Keratinocyte (primary cell): ENCODE results near the gene MOB2. TPM values are rescaled to one million over a fixed set of nuclear protein-coding genes. Genes with fewer than 3 reads are reported as not detected.

Experiments used
- DNase-seq: peaks from one replicate; pipeline ENCODE4 v3.0.0-alpha.2; 2011; ENCODE audit warnings: low read depth, missing footprints, low spot score
- FAIRE-seq: peaks from 2 replicates; lab custom pipeline; 2011; peaks lifted over from hg19 to GRCh38; lab: Jason Lieb, UNC
- H2AFZ ChIP-seq: 2 replicates; pipeline ENCODE4 v1.6.0; 2012; ENCODE audit warnings: low read length, control low read depth, inconsistent platforms; ENCODE audit not compliant: control insufficient read depth
- H3K27ac ChIP-seq: 2 replicates; pipeline ENCODE4 v1.5.1; 2011; ENCODE audit warnings: low read length; ENCODE audit not compliant: control insufficient read depth, insufficient read depth
- H3K27me3 ChIP-seq: 3 replicates; pipeline ENCODE4 v1.6.0; 2011; ENCODE audit warnings: low read length; ENCODE audit not compliant: control insufficient read depth, insufficient read depth; ENCODE audit errors: extremely low read depth
- H3K36me3 ChIP-seq, 2 experiments: 2 replicates in 1 of 2; 3 replicates in 1 of 2; pipeline ENCODE4 v1.5.1; 2011; ENCODE audit warnings: low read length in 2 of 2, mild to moderate bottlenecking in 1 of 2; ENCODE audit not compliant: control insufficient read depth in 2 of 2, insufficient read depth in 2 of 2; ENCODE audit errors: extremely low read depth in 1 of 2
- H3K4me1 ChIP-seq: 3 replicates; pipeline ENCODE4 v1.5.1; 2011; ENCODE audit warnings: low read length; ENCODE audit not compliant: control insufficient read depth, insufficient read depth; ENCODE audit errors: extremely low read depth
- H3K4me2 ChIP-seq: 3 replicates; pipeline ENCODE4 v1.6.0; 2011; ENCODE audit warnings: low read depth, low read length; ENCODE audit not compliant: control insufficient read depth, insufficient read depth; ENCODE audit errors: extremely low read depth
- H3K4me3 ChIP-seq, 3 experiments: fragments of 200-600 bp in 1 of 3; sonication (generic) in 1 of 3; 2 replicates in 2 of 3; 3 replicates in 1 of 3; pipeline ENCODE4 v1.5.1; 2011 to 2016; ENCODE audit warnings: low read length in 3 of 3, mild to moderate bottlenecking in 3 of 3, control low read depth in 2 of 3, inconsistent platforms in 1 of 3, low read depth in 1 of 3, mixed read lengths in 1 of 3, mixed run types in 1 of 3, moderate library complexity in 1 of 3; ENCODE audit not compliant: control insufficient read depth in 2 of 3, insufficient read depth in 2 of 3; ENCODE audit errors: extremely low read depth in 1 of 3
- H3K79me2 ChIP-seq: 2 replicates; pipeline ENCODE4 v1.6.0; 2012; ENCODE audit warnings: low read length; ENCODE audit not compliant: control insufficient read depth, insufficient read depth
- H3K9ac ChIP-seq: 3 replicates; pipeline ENCODE4 v1.6.0; 2011; ENCODE audit warnings: low read length; ENCODE audit not compliant: control insufficient read depth, insufficient read depth; ENCODE audit errors: extremely low read depth
- H3K9me1 ChIP-seq: 3 replicates; pipeline ENCODE4 v1.6.0; 2011; ENCODE audit warnings: low read length; ENCODE audit not compliant: control insufficient read depth, insufficient read depth; ENCODE audit errors: extremely low read depth
- H3K9me3 ChIP-seq: 2 replicates; pipeline ENCODE4 v1.5.1; 2012; ENCODE audit warnings: low read depth, low read length; ENCODE audit not compliant: control insufficient read depth
- H4K20me1 ChIP-seq: 3 replicates; pipeline ENCODE4 v1.6.0; 2011; ENCODE audit warnings: low read length; ENCODE audit not compliant: control insufficient read depth, insufficient read depth; ENCODE audit errors: extremely low read depth
- EZH2 ChIP-seq: IDR thresholded peaks from one replicate; pipeline ENCODE4 v1.6.1; 2012; ENCODE audit warnings: inconsistent platforms, mild to moderate bottlenecking, low read length, moderate library complexity
- dilution Hi-C: fragments of 300-500 bp; cut with MboI; formaldehyde crosslinking; loops from one replicate; pipeline ENCODE4 v1.7.0; 2020; ENCODE audit warnings: low sequenced_read_pairs; ENCODE audit not compliant: extremely low pct_ligation_motif_present
- polyA plus RNA-seq, 5 experiments: library from polyadenylated mRNA; depleted of rRNA in 3 of 5; stranded (reverse) in 3 of 5; stranded (forward) in 1 of 5; unstranded in 1 of 5; fragments of >200 nt; gene quantifications; 1 replicate in 1 of 5; 2 replicates in 3 of 5; 3 replicates in 1 of 5; pipeline versions ENCODE4 v1.2.1 to v1.2.3, GENCODE V29; 2011 to 2012; ENCODE audit warnings: missing spikeins in 2 of 5, low read depth in 1 of 5, low replicate concordance in 1 of 5
- TF ChIP-seq, protein P1 (sequence below), 3 experiments: IDR thresholded peaks in 1 of 3; conservative IDR thresholded peaks in 1 of 3; optimal IDR thresholded peaks in 1 of 3; 2 replicates in 2 of 3; 3 replicates in 1 of 3; pipeline versions ENCODE3 to v1.5.1; 2011; ENCODE audit warnings: low read length in 3 of 3, mild to moderate bottlenecking in 3 of 3, moderate library complexity in 2 of 3, control low read depth in 1 of 3, inconsistent platforms in 1 of 3; ENCODE audit not compliant: insufficient read depth in 2 of 3; ENCODE audit errors: extremely low read depth in 1 of 3

The MOB2 gene
- polyA plus RNA-seq, 1 donor (not counting 4 experiments of a cell fraction or from before 2014, with no cell fraction given), result 37.7 TPM

DNA sequence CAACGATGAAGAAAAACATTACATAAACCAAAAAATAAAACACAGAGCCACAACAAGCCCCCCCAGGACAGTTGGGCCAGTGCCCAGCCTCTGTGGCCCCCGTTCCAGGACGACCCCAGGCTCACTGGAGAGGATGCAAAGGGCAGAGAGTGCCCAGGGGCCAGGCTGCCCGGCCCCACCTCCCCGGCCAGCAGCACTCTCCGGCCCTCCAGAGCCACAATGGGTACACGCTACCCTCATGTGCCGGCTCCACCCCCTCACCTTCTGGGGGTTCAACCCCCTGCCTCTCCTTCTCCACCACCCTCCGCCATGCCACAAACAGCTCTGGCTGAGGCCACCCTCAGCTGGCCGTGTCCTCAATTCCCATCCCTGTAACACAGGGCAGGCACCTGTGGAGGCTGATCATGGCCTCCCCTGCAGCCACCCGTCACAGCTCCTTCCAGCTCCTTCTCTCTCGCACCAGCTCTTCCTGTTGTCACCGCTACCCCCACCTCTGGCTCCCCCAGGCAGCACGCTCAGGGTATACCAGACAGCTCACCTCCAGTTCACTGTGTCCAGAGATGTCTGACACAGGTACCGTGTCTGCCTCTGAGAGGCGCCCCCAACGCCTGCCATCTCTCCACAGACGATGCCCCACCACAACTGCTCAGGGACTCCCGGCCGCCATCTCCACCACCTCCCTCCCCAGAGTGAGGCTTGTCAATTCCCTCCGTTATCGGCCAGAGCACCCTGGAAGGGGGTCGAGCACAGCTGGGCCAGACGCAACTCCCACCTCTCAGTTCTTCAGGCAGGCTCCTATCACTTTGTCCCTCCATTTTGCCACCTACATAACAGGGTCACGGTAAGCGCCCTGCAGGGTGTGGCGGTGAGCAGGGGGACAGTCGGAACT, 30.8 kb upstream of the MOB2 start:
- DNase-seq (no peak), FAIRE-seq (no peak)
- no peak overlapping the region for H3K9ac ChIP-seq
- no peak overlapping the region for H3K27ac ChIP-seq
- no peak overlapping the region for H2AFZ ChIP-seq
- peaks cover 18% of the 10 kb centered on the region for H3K4me1 ChIP-seq
- no peaks in the 10 kb centered on the region for H3K9me3 ChIP-seq
- peaks cover 0 to 4% of the 10 kb centered on the region in 2 experiments for H3K36me3 ChIP-seq
- dilution Hi-C loops, result no loop called here
- no peaks in the 10 kb centered on the region for H3K27me3 ChIP-seq
- H3K4me2 ChIP-seq, result no peak overlapping the region
- TF ChIP-seq EZH2, result no peak
- TF ChIP-seq, protein P1, sequence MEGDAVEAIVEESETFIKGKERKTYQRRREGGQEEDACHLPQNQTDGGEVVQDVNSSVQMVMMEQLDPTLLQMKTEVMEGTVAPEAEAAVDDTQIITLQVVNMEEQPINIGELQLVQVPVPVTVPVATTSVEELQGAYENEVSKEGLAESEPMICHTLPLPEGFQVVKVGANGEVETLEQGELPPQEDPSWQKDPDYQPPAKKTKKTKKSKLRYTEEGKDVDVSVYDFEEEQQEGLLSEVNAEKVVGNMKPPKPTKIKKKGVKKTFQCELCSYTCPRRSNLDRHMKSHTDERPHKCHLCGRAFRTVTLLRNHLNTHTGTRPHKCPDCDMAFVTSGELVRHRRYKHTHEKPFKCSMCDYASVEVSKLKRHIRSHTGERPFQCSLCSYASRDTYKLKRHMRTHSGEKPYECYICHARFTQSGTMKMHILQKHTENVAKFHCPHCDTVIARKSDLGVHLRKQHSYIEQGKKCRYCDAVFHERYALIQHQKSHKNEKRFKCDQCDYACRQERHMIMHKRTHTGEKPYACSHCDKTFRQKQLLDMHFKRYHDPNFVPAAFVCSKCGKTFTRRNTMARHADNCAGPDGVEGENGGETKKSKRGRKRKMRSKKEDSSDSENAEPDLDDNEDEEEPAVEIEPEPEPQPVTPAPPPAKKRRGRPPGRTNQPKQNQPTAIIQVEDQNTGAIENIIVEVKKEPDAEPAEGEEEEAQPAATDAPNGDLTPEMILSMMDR (optimal IDR thresholded peaks at IDR 0.05 in 1 of 3, IDR thresholded peaks at IDR 0.05 in 1 of 3, conservative IDR thresholded peaks at IDR 0.05 in 1 of 3; ENCODE audit: extremely low read depth in 1 of 3, insufficient read depth in 2 of 3, low read length in 3 of 3), result no peak
- H3K4me3 ChIP-seq, result no peak overlapping the region
- H3K79me2 ChIP-seq, result peaks cover 79% of the 10 kb centered on the region
- H4K20me1 ChIP-seq, result peaks cover 53% of the 10 kb centered on the region
- peaks cover 3% of the 10 kb centered on the region for H3K9me1 ChIP-seq

DNA sequence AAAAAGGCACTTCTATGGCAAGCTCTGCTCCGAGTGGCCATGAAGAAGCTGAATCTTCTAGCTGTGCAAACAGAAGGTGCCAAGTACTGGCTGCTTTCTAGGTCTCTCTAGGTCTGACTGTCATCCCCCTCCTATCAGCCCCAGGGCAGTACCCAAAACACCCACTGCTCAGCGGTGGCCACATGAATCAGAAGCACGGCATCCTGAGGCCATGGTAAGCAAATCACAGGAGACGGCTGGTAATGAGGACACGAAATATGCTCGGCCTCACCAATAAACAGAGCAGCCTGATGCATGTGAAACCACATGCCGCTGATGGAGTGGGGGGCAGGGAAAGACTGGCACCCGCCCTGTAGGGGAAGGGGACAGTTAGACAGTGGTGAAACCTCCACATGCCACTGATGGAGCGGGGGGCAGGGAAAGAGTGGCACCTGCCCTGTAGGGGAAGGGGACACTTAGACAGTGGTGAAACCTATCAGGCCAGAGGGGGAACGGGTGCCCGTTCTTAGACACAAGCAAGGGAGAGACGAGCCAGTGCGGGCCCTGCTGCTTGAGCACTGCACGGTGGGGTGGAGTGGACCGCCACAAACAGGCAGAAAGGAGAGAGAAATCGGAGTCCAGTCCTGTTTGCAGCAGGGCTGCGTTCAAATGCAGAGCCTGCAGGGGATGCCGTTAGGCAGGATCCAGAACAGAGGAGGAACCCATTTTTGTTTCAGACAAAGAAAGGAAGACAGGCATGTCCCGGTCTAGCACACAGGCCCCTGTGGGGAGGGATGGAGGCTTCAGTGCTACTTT, 29.9 kb upstream of the MOB2 start:
- Histone ChIP-seq H3K4me3 (no peak overlapping the region), H2AFZ (no peak overlapping the region), H3K9ac (no peak overlapping the region), H3K4me1 (peaks cover 14% of the 10 kb centered on the region), H4K20me1 (peaks cover 56% of the 10 kb centered on the region), H3K27ac (no peak overlapping the region), H3K36me3 (peaks cover 0 to 4% of the 10 kb centered on the region in 2 experiments), H3K4me2 (no peak overlapping the region), H3K79me2 (peaks cover 80% of the 10 kb centered on the region), H3K27me3 (no peaks in the 10 kb centered on the region), H3K9me1 (peaks cover 3% of the 10 kb centered on the region), H3K9me3 (no peaks in the 10 kb centered on the region)
- DNase-seq, result no peak
- no peak for FAIRE-seq
- dilution Hi-C loops, result no loop called here
- TF ChIP-seq, protein P1 (optimal IDR thresholded peaks at IDR 0.05 in 1 of 3, IDR thresholded peaks at IDR 0.05 in 1 of 3, conservative IDR thresholded peaks at IDR 0.05 in 1 of 3; ENCODE audit: extremely low read depth in 1 of 3, insufficient read depth in 2 of 3, low read length in 3 of 3), result no peak
- no peak for TF ChIP-seq EZH2
